ENCODE data around the gene DAD1. TPM values are rescaled to one million over a fixed set of nuclear protein-coding genes. Genes with fewer than 3 reads are reported as not detected.

DAD1 gene
- polyA plus RNA-seq, 1 of the 3 experiments (the other 2 are of a cell fraction): 406 TPM

DNA sequence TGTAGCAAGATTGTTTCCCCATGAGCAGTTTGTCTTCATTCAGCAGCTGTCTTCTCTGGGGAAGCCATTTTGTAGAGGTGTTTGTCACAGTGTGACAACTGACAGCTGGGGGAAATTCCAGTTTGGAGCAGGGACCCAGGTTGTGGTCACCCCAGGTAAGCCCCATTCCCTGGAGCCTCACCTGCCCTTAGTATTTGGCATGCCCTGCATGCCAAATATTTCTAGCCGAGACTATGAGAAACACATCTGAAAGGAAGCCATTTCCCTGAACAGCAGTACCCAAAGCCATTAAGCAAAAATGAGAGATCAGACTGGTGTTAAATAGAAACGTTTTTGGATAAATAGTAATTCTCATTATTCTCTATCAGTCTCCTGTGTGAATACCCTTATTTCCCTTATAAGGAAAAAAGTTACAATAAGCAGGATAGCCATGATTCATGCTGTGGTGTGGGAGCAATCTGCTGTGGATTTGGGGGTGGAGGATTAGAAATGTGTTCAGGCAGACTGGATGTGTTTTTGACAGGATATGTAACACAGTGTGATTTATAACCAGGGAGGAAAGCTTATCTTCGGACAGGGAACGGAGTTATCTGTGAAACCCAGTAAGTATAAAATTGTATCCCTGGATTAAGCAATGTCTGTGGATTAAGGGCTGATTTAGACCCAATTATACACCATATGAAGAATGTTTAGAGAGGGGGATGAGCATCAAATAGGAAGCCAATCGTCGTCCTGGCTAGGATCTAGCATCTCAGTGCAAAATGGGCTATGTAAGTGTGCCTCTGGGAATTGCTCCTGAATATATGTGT, 68.9 kb downstream of the DAD1 start:
- Histone ChIP-seq H3K4me1 (ENCODE audit: control insufficient read depth in 1 of 2, insufficient read depth in 2 of 2, low read depth in 1 of 2, low read length in 1 of 2) (peaks cover 10 to 21% of the 10 kb centered on the region in 2 experiments; a peak in 2 of 4 replicates), H4K20me1 (ENCODE audit: insufficient read depth) (no peaks in the 10 kb centered on the region), H3K9me3 (no peaks in the 10 kb centered on the region), H3K36me3 (replicated peaks in 1 of 2; ENCODE audit: control insufficient read depth in 1 of 2, insufficient read depth in 2 of 2, low read length in 1 of 2) (no peaks in the 10 kb centered on the region), H3F3A (replicated peaks; ENCODE audit: insufficient read depth) (no peaks in the 10 kb centered on the region), H3K79me2 (ENCODE audit: insufficient read depth) (no peaks in the 10 kb centered on the region), H3K9me2 (no peaks in the 10 kb centered on the region), H3K27me3 (ENCODE audit: insufficient read depth) (peaks cover 34% of the 10 kb centered on the region), H3K27ac (ENCODE audit: low read depth in 2 of 2, low read length in 1 of 2) (no peak overlapping the region), H3K4me2 (no peak overlapping the region), H3K4me3 (ENCODE audit: low read depth in 2 of 2, low read length in 1 of 2) (no peak overlapping the region), H3K9ac (no peak overlapping the region), H2AFZ (ENCODE audit: low read depth) (no peak overlapping the region)
- 44% methylated on average over 6 of the region's 6 CpGs for WGBS (ENCODE audit: low lambda C conversion rate)
- POLR2A ChIA-PET: no interaction called here
- TF ChIP-seq, protein P1, sequence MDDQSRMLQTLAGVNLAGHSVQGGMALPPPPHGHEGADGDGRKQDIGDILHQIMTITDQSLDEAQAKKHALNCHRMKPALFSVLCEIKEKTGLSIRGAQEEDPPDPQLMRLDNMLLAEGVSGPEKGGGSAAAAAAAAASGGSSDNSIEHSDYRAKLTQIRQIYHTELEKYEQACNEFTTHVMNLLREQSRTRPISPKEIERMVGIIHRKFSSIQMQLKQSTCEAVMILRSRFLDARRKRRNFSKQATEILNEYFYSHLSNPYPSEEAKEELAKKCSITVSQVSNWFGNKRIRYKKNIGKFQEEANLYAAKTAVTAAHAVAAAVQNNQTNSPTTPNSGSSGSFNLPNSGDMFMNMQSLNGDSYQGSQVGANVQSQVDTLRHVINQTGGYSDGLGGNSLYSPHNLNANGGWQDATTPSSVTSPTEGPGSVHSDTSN (IDR thresholded peaks at IDR 0.05): no peak
- TF ChIP-seq CHD2 (IDR thresholded peaks at IDR 0.05; ENCODE audit: low read length, partially characterized antibody) (no peak), EZH2phosphoT487 (IDR thresholded peaks at IDR 0.05; ENCODE audit: borderline replicate concordance, low read depth) (no peak), RAD21 (IDR thresholded peaks at IDR 0.05; ENCODE audit: low read length) (no peak), YY1 (IDR thresholded peaks at IDR 0.05; ENCODE audit: low read depth) (no peak), GATA2 (CRISPR knock-in tag; IDR thresholded peaks at IDR 0.05) (no peak), ELF1 (IDR thresholded peaks at IDR 0.05) (no peak), TEAD4 (IDR thresholded peaks at IDR 0.05; ENCODE audit: borderline replicate concordance, insufficient read depth) (no peak), MEF2A (IDR thresholded peaks at IDR 0.05; ENCODE audit: borderline replicate concordance, low read depth) (no peak), FOXM1 (IDR thresholded peaks at IDR 0.05; ENCODE audit: low read depth) (no peak), MAX (IDR thresholded peaks at IDR 0.05; ENCODE audit: low read depth) (no peak), MXI1 (IDR thresholded peaks at IDR 0.05; ENCODE audit: low read depth, low read length) (no peak), FOSL2 (IDR thresholded peaks at IDR 0.05; ENCODE audit: borderline replicate concordance, low read depth) (no peak)
- TF ChIP-seq, protein P2, sequence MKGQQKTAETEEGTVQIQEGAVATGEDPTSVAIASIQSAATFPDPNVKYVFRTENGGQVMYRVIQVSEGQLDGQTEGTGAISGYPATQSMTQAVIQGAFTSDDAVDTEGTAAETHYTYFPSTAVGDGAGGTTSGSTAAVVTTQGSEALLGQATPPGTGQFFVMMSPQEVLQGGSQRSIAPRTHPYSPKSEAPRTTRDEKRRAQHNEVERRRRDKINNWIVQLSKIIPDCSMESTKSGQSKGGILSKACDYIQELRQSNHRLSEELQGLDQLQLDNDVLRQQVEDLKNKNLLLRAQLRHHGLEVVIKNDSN (IDR thresholded peaks at IDR 0.05; ENCODE audit: borderline replicate concordance, low read depth): no peak
- TF ChIP-seq, protein P3, sequence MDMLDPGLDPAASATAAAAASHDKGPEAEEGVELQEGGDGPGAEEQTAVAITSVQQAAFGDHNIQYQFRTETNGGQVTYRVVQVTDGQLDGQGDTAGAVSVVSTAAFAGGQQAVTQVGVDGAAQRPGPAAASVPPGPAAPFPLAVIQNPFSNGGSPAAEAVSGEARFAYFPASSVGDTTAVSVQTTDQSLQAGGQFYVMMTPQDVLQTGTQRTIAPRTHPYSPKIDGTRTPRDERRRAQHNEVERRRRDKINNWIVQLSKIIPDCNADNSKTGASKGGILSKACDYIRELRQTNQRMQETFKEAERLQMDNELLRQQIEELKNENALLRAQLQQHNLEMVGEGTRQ (IDR thresholded peaks at IDR 0.05; ENCODE audit: borderline replicate concordance, low read depth, low read length): no peak
- TF ChIP-seq, protein P4, sequence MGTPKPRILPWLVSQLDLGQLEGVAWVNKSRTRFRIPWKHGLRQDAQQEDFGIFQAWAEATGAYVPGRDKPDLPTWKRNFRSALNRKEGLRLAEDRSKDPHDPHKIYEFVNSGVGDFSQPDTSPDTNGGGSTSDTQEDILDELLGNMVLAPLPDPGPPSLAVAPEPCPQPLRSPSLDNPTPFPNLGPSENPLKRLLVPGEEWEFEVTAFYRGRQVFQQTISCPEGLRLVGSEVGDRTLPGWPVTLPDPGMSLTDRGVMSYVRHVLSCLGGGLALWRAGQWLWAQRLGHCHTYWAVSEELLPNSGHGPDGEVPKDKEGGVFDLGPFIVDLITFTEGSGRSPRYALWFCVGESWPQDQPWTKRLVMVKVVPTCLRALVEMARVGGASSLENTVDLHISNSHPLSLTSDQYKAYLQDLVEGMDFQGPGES (IDR thresholded peaks at IDR 0.05; ENCODE audit: low read depth, low read length): no peak
- DNase-seq: no peak
- CTCF ChIA-PET: no interaction called here

Measured in SK-N-SH (cell line).